Esophagus muscularis mucosa (tissue), 3 donors: ENCODE data around the gene PDSS2.

Source experiments
- EP300 ChIP-seq: sonication (generic); formaldehyde crosslinking; IDR thresholded peaks from one replicate; pipeline ENCODE4 v1.6.1; 2017; ENCODE audit warnings: antibody characterized with exemption
- TF ChIP-seq, protein P1 (sequence below), 3 experiments: fragments of 200-600 bp in 2 of 3; fragments of 450-650 bp in 1 of 3; sonication (generic) in 2 of 3; IDR thresholded peaks; one replicate each; pipeline ENCODE4 v1.5.1; 2017 to 2019; ENCODE audit warnings: antibody characterized with exemption in 3 of 3, mild to moderate bottlenecking in 2 of 3, moderate library complexity in 1 of 3

DNA sequence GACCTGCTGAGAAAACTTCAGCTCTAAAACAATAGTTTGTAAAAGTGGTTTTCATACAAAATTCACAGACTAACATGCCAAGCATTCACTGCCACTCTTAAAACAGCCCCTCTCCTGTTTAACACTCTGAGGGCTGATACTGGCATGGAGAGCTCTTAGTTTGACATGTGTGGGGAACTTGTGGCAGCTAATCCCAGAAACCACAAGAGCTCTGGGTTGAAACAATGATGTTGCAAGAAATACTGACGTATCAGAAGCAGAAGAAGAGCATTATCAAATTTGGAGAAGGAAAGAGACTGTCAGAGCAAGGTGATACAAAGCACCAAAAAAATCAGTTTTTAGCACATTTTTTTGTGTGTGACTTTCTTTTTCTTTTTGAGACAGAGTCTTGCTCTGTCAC is 349.2 kb downstream of the PDSS2 start:
- TF ChIP-seq, protein P1, sequence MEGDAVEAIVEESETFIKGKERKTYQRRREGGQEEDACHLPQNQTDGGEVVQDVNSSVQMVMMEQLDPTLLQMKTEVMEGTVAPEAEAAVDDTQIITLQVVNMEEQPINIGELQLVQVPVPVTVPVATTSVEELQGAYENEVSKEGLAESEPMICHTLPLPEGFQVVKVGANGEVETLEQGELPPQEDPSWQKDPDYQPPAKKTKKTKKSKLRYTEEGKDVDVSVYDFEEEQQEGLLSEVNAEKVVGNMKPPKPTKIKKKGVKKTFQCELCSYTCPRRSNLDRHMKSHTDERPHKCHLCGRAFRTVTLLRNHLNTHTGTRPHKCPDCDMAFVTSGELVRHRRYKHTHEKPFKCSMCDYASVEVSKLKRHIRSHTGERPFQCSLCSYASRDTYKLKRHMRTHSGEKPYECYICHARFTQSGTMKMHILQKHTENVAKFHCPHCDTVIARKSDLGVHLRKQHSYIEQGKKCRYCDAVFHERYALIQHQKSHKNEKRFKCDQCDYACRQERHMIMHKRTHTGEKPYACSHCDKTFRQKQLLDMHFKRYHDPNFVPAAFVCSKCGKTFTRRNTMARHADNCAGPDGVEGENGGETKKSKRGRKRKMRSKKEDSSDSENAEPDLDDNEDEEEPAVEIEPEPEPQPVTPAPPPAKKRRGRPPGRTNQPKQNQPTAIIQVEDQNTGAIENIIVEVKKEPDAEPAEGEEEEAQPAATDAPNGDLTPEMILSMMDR (IDR thresholded peaks at IDR 0.05) = no peak
- TF ChIP-seq EP300 = no peak
